ENCODE results near the gene DNAJC16.

- no peak for TF ChIP-seq CTCF (conservative IDR thresholded peaks at IDR 0.05 in 1 of 2, IDR thresholded peaks at IDR 0.05 in 1 of 2; ENCODE audit: low read depth in 1 of 2, low read length in 2 of 2)
- no peak for TF ChIP-seq EZH2 (IDR thresholded peaks at IDR 0.05; ENCODE audit: low read length, missing control alignments)
Observed at GRCh38 chr1:15620155-15620545, 93.5 kb downstream of the DNAJC16 start.
